GM19099 (cell line): ENCODE measurements around the gene MNT.

Source experiments
- POLR2A ChIP-seq: IDR thresholded peaks from 3 replicates; pipeline ENCODE4 v1.6.1; 2011; ENCODE audit warnings: low read depth; ENCODE audit not compliant: insufficient read length; ENCODE audit errors: extremely low read depth

The MNT gene

DNA sequence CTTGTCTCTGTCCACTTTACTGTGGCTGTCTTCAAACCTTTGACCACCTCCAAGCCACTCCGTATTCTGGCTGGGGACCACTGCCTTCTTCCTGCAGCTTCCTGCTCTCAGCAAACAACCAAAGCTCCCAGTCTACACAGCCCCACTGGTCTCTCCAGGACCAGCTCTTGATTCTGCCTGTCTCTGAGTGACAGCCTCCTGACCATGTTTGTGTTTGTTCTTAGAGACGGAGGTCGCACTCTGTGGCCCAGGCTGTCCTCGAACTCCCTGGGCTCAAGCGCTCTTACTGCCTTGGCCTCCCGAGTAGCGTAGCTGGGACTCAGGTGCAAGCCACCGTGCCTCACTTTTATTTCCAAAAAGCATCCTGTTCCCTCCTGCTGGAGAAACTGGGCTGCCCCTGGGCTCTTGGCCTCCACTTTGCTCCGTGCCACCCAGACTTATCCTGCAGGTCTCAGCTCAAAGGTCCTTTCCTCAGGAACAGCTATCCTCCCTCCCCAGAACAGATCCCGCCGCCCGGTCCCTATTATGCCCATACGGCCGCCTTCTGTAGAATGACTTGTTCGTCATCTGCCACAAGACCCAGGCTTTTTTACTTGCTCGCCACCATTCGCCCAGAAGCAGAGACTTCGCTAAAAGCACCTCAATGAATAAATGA lies 9.1 kb downstream of the MNT start:
- TF ChIP-seq POLR2A: no peak

DNA sequence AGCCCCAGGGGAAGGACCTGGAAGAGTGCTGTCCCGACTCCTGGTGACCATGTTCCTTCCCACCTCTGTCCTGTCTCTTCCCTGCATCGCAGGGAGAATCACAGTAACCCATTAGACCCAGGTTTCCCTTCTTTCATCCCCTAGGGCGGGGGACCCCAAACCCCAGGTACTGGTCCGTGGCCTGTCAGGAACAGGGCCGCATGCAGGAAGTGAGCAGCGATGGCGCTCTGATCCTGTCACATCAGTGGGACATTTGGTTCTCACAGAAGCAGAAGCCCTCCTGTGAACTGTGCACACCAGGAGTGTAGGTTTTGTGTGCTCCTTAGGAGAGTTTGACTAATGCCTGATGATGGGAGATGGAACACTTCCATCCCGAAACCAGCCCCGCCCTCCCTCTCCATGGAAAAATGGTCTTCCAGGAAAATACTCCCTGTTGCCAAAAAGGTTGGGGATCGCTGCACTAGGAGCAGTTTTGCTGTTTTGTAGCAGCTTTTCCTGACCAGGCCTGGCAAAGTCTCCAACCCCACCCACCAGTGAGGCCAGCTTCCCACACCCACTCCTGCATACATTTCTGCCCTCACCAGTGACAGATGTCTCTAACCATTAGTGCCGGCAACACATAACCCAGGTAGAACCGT lies 10.5 kb downstream of the MNT start:
- no peak for TF ChIP-seq POLR2A

DNA sequence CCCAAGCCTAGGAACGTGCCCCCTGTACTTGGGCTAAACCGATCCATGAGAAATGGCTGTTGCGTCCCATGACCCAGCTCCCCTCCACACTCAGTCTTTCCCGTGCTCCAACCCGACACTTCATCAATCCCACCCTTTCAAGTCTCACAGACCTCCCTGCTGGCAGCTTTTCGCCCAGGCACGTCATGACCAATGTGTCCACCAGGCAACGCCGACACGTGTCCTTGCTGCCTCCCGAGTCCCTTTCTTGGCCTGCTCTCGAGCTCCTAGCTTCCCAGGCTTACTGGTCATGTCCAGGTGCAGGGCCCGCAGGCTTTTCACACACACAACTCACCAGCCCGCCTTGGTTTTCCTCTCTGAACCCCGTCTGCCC lies 12.2 kb downstream of the MNT start:
- no peak for TF ChIP-seq POLR2A

DNA sequence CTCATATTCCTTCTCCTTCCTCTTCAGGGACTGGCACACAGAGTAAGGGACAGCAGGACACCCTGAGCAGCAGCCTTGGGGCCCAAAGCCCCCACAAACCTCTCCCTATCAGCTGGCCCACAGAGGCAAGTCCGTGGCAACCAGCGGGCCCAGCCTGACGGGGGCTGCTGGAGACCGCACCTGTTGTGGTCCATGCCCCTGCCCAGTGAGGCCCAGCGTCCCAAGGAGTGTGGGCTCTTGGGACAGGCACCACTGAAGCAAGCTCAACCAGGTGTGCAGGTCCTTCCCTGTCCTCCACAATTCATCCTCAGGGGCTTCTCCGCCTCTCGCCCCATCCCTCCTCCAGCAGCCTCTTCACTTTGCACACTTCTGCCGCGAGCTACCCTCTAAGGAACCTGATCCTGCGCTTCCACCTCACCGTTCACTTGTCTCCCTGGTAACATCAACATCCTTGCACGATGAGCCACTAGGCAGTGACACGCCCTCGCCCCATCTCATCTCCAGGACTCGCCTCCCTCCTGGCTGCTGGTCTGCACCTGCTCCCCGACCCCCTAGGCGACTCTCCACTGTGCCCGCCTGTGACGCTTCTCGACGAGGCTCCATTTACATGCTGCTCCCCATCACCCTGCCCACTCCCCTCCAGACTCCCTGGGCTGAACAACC lies 12.7 kb downstream of the MNT start:
- no peak for TF ChIP-seq POLR2A

DNA sequence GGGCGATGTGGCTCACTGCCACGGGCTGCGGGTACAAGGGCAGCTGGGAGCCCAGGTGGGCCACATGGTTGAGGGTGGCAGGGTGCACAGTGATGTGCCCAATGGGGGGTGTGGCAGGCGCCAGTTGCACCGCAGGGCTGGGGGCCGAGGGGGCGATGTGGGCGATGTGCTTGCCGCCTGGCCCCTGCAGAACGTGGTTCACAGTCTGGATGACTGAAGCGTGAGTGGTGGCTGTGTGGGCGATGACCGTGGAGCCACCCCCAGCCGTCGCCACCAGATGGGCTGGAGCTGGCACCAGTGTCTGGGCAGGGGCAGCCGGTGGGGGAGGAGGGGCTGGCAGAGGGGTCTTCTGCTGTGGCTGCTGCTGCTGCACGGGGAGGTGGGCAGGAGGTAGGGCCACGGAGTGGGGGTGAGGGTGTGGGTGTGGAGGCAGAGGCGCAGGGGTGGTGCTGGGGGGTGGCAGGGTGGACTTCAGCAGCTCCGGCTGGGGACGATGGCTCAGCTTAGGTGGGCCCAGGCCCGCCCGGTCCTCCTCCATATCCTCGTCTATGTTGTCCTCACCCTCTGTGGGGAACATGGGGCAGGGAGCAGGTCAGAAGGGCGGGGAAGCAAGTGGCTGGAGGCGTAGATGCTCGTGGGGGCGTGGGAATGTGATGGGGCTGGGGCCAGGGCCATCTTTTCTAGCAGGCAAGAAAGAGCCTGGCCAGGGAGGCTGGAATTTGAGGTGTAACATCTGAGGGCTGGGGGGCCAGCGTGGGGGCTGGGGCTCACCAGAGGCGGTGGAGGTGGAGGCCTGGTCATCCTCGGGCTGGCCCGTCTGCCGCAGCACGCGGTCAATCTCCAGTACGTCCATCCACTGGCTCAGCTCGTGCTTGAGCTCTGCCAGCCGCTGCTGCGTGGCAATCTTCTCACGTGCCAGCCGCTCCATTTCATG lies 13.5 kb downstream of the MNT start:
- no peak for TF ChIP-seq POLR2A

DNA sequence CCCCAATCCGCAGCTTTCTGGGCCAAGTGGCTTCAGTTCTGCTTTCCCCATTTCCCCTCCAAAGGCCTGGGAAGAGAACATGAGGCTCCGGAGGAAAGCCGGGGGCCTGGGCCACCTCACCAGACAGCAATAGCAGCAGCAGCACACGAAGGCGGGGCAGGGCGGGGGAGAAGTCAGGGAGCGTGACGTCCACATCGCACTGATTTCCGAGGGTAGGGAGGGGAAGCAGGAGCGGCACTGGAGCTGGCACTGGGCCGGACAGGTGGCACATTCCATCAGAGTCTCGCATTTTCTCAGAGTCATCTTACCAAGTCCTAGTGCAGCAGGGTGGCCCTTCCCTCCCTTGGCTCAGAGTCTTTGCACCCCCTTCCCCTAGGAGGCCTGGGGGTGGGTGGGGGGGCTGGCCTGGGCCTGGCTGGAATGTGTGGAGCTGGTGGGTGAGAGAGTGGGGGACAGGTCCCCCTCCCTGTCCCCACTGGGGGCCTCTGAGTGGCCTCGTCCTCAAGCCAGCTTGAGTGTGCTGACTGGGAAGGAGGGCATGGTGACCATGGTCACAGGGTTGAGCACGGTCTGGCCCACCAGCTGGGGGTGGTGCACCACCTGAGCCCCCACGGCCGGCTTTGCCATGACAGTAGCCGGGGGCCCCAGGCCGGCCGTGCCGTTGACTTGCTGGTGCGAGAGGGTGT lies 14.3 kb downstream of the MNT start:
- no peak for TF ChIP-seq POLR2A

DNA sequence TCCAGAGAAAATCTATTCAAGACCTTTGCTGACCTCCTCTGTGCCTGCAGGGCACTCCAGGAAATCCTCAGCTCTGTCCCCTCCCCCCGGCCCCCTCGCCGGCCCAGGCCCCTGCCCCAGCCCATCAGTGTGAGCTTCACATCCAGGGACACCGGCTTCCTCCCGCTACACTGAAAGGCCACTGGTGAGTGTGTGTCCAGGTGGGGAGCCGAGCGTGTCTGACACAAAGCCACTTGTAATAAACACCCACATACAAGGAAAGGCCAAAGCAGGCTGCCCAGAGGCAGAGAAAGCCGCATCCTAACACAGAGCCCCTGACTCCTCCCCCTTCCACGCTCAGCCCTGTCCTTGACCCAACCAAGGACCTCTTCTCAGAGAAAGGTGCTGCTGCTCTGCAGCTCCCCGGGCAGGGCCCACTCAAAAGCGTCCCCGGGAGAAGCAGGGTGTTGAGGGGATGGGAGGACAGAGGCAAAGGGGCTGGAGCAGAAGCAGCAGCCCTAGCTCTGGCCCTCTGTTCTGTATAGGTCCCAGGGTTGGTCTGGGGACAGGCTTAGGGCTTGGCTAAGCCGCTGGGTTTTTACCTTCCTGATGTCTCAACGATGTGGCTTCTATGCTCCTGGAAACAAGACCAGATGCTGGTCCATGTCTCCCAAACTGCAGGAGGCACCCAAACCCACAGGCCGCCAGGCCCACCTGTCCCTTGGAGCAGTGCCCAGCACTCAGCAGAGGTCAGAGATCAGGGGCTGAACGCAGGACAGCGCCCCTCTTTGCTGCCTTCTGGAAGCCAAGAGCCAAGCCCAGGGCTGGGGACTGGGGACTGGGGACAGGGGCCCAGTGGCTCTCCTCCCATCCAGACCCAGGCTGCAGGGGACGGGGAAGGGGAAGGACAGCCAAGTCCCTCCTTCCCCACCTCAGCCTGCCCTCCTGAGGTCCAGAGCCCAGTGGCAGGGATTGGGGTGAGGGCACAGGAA lies 15.3 kb downstream of the MNT start:
- no peak for TF ChIP-seq POLR2A

DNA sequence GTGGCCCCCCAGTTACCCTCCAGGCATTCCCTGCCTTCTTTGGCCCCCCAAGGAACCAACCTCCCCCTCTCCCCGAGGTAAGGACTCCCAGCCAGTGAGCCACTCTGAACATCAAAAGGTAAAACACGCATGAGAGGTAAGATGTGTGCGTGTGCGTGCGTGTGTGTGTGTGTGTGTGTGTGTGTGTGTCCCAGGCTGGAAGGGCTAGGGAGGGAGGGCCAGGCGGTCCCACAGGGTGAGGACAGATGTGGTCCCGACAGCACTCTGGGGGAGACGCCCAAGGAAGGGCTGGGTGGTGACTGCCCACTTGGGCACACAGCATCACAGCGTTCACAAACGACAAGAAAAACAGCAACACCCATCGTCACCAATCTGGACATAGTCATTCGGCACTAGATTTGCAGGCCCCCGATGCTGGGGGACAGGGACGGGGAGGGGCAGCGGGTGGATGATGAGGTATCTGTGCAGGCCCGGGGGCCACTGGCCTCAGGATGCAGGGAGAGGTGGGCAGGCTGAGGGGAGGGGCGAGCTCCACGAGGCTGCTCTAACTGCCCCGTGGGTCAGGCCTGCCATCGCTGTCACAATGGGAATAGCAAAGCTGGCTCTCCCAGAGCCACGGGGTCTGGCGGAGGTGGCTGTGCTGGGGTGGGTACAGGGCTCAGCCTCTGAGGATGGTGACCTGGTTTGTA lies 16.3 kb downstream of the MNT start:
- TF ChIP-seq POLR2A: no peak

DNA sequence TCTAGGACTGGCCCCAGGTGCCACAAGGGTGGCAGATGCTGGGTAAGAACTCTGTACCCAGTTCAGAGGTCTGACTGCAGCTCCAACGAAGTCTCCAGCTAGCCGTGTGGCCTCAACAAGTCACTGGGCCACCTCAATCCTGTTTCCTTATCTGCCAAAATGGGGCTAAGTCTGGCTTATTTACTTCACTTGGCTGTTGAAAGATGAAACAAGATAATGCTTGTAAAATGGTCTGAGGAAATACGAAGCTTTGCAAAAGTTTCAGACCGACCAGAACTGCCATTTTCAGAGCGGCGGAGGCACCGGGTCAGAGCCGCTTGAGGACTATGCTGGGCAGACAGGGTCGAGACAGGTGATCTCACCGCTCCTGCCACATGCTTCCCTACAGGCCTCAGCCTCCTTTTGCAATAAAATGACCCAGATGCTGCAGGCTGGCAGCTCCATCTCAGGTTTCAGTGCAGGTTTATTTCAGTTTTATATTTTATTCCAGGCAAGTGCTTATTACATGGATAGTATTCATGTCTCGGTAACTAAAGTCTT lies 17.2 kb downstream of the MNT start:
- no peak for TF ChIP-seq POLR2A

DNA sequence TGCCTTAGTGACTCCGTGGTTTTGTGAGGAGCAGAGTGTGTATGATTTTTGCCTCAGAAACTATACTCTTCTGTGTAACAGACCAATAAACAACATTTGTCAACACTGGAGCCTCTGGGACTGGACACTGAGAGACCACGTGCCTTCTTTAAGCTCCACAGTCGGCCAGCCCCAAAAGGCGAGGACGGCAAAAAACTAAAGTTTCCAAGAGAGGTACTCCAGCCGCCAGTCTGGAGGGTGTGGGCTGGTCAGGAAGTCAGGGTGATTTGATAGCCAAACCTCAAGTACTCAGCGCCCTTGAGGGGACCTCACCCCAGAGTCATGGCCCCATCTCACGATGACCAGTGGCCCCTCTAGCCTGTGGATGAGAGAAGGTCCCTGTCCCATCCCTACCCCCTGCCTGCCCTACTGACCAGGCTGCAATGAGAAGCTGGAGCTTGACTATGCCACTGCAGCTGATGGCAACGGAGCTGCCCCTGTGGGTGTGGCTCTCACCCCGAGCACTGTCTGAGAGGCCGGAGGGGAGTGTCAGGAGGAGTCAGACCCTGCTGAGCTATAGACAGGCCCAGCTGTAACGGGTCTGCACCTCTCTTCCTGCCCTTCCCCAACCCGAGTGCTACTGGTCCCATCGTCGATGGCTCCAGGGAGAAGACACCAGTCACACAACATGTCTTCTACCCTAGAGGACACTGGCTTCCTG lies 19.8 kb downstream of the MNT start:
- no peak for TF ChIP-seq POLR2A

DNA sequence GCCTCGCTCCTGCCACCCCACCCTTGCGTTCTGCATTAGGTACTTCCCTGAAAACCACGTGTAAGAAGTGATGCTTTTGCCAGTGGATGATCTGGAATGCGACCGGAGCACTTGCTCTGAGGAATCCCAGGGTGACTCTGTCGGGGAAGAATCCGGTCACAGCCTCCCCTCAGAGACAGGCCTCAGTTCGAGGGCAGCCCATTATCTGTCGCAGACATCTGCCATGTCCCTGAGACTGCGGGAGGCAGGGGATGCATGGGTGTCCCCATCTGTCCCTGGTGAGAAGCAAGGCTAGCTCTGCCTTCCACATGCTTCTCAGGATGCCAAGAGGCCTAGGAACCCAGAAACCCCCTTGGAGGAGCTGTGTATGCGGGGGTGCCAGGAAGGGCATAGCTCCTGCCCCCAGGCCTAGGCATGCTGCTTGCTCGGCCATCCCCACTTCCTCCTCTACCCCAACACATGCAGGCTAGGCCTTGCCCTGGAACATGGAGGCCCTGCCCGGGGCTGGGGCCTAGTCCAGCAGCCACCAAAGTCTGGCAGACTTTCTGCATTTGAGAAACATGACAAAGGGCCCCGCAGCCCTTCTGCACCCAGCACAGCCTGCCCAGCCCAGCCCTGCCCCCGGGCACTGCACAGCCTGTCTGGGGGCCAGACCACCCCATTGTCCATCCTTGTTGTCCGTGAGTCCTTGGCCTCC lies 20.5 kb downstream of the MNT start:
- TF ChIP-seq POLR2A: no peak
